ENCODE measurements around the gene CYSLTR2. TPM values are rescaled to one million over a fixed set of nuclear protein-coding genes. Genes with fewer than 3 reads are reported as not detected.

Gene CYSLTR2
- total RNA-seq (under 1 TPM; 0.31 to 0.62 TPM), polyA plus RNA-seq (ENCODE audit: insufficient read depth, low read depth, low replicate concordance) (0.76 TPM)
- long read RNA-seq, donor 1, result 0 reads
- long read RNA-seq, donor 2, full-length matches to known transcripts, result 1 of 1 reads
- long read RNA-seq, donor 2, partial matches to known transcripts, result 0 of 1 reads
- long read RNA-seq, donor 2, other reads (novel, unspliced or antisense), result 0 of 1 reads

GRCh38 chr13:48653472-48653939, at the start of gene CYSLTR2:
Gene CYSLTR2, plus strand, starts transcription at chr13:48653929. Its CDS starts 52,889 bp downstream, at chr13:48706818.
- no peak for TF ChIP-seq POLR2A (IDR thresholded peaks at IDR 0.05)
- TF ChIP-seq CTCF (IDR thresholded peaks at IDR 0.05), result no peak
- Histone ChIP-seq H3K4me1 (no peaks in the 10 kb centered on the region), H3K36me3 (ENCODE audit: low read depth, missing control alignments) (no peaks in the 10 kb centered on the region), H3K27ac (no peak within 1 kb of the TSS), H3K27me3 (no peaks in the 10 kb centered on the region), H3K9me3 (no peaks in the 10 kb centered on the region), H3K4me3 (no peak within 1 kb of the TSS)
- 41 to 47% methylated on average over 1 of the region's 1 CpG for WGBS, 2 donors
- no peak for DNase-seq
- intact Hi-C loops (cut with DNase I; ENCODE audit: low total_unique reads), result no loop called here

- 58 to 74% methylated on average over 2 of the region's 2 CpGs for WGBS, 2 donors
Measured at GRCh38 chr13:48615049-48615448, 38.7 kb upstream of the CYSLTR2 start.

GRCh38 chr13:48618937-48619336, 34.8 kb upstream of the CYSLTR2 start:
- no peak overlapping the region for H3K27ac ChIP-seq
- DNase-seq, result no peak
- H3K36me3 ChIP-seq (ENCODE audit: low read depth, missing control alignments), result no peaks in the 10 kb centered on the region
- intact Hi-C loops (cut with DNase I; ENCODE audit: low total_unique reads), result no loop called here
- H3K9me3 ChIP-seq, result no peaks in the 10 kb centered on the region
- H3K4me1 ChIP-seq, result no peaks in the 10 kb centered on the region
- TF ChIP-seq CTCF (IDR thresholded peaks at IDR 0.05), result no peak
- no peak for TF ChIP-seq POLR2A (IDR thresholded peaks at IDR 0.05)
- 97 to 100% methylated on average over 3 of the region's 3 CpGs for whole genome bisulfite sequencing, 2 donors
- H3K27me3 ChIP-seq, result no peaks in the 10 kb centered on the region
- H3K4me3 ChIP-seq, result no peak overlapping the region

More at GRCh38 chr13:48615049-48615448, 38.7 kb upstream of the CYSLTR2 start:
- Histone ChIP-seq H3K9me3 (no peaks in the 10 kb centered on the region), H3K4me3 (no peak overlapping the region), H3K4me1 (no peaks in the 10 kb centered on the region), H3K27me3 (no peaks in the 10 kb centered on the region), H3K36me3 (ENCODE audit: low read depth, missing control alignments) (no peaks in the 10 kb centered on the region), H3K27ac (no peak overlapping the region)
- intact Hi-C loops (cut with DNase I; ENCODE audit: low total_unique reads), result no loop called here
- no peak for DNase-seq
- TF ChIP-seq CTCF (IDR thresholded peaks at IDR 0.05) (no peak), POLR2A (IDR thresholded peaks at IDR 0.05) (no peak)

- WGBS, 2 donors, result 53 to 61% methylated on average over 3 of the region's 3 CpGs
- Histone ChIP-seq H3K4me1 (peaks cover 12% of the 10 kb centered on the region), H3K9me3 (no peaks in the 10 kb centered on the region), H3K27ac (no peak overlapping the region), H3K4me3 (no peak overlapping the region), H3K36me3 (ENCODE audit: low read depth, missing control alignments) (no peaks in the 10 kb centered on the region), H3K27me3 (no peaks in the 10 kb centered on the region)
- intact Hi-C loops (cut with DNase I; ENCODE audit: low total_unique reads), result no loop called here
- no peak for DNase-seq
- TF ChIP-seq CTCF (IDR thresholded peaks at IDR 0.05) (no peak), POLR2A (IDR thresholded peaks at IDR 0.05) (no peak)
Measured at GRCh38 chr13:48621056-48621455, 32.7 kb upstream of the CYSLTR2 start.

GRCh38 chr13:48624016-48624415, 29.7 kb upstream of the CYSLTR2 start:
- Histone ChIP-seq H3K4me3 (no peak overlapping the region), H3K36me3 (ENCODE audit: low read depth, missing control alignments) (no peaks in the 10 kb centered on the region), H3K27me3 (no peaks in the 10 kb centered on the region), H3K4me1 (peaks cover 23% of the 10 kb centered on the region), H3K27ac (peak overlapping the region; percentile 31 to 76), H3K9me3 (no peaks in the 10 kb centered on the region)
- TF ChIP-seq CTCF (IDR thresholded peaks at IDR 0.05), result no peak
- intact Hi-C loops (cut with DNase I; ENCODE audit: low total_unique reads), result no loop called here
- DNase-seq, result no peak
- 90 to 97% methylated on average over 4 of the region's 4 CpGs for WGBS, 2 donors
